ENCODE measurements around the gene HDAC7. TPM values are rescaled to one million over a fixed set of nuclear protein-coding genes. Genes with fewer than 3 reads are reported as not detected.

The HDAC7 gene
- total and polyA plus RNA-seq, 4 donors, result 3.5 to 14.7 (median 7.2) TPM

- Histone ChIP-seq H3K27ac (ENCODE audit: low read depth in 1 of 2, low read length in 2 of 2) (no peak overlapping the region), H3K9ac (ENCODE audit: low read depth in 1 of 2, low read length in 2 of 2) (no peak overlapping the region), H3K4me3 (ENCODE audit: low read depth in 1 of 3, low read length in 3 of 3) (no peak overlapping the region), H3K9me3 (ENCODE audit: control insufficient read depth in 4 of 4, low read length in 3 of 4) (no peaks in the 10 kb centered on the region), H3K4me1 (ENCODE audit: control insufficient read depth in 4 of 4, insufficient read depth in 4 of 4, low read length in 3 of 4) (peaks cover 0 to 24% (median 19%) of the 10 kb centered on the region in 4 donors), H3K27me3 (ENCODE audit: control insufficient read depth in 4 of 4, insufficient read depth in 4 of 4, low read length in 3 of 4) (no peaks in the 10 kb centered on the region), H3K36me3 (ENCODE audit: control insufficient read depth in 4 of 4, insufficient read depth in 3 of 4, low read depth in 1 of 4, low read length in 3 of 4) (no peaks in the 10 kb centered on the region)
- 87% methylated on average over 8 of the region's 8 CpGs for WGBS
- TF ChIP-seq TAF1 (conservative IDR thresholded peaks at IDR 0.05) (no peak), EGR1 (IDR thresholded peaks at IDR 0.05; ENCODE audit: low read depth in 2 of 2) (no peak), YY1 (IDR thresholded peaks at IDR 0.05) (no peak), FOXA1 (IDR thresholded peaks at IDR 0.05) (no peak)
- no peak for DNase-seq (ENCODE audit: low spot score)
Observed at GRCh38 chr12:47868552-47869031, 48.9 kb upstream of the HDAC7 start.

GRCh38 chr12:47868041-47868440, 48.3 kb upstream of the HDAC7 start:
- Histone ChIP-seq H3K9me3 (ENCODE audit: control insufficient read depth in 4 of 4, low read length in 3 of 4) (no peaks in the 10 kb centered on the region), H3K27me3 (ENCODE audit: control insufficient read depth in 4 of 4, insufficient read depth in 4 of 4, low read length in 3 of 4) (no peaks in the 10 kb centered on the region), H3K4me3 (ENCODE audit: low read depth in 1 of 3, low read length in 3 of 3) (no peak overlapping the region), H3K9ac (ENCODE audit: low read depth in 1 of 2, low read length in 2 of 2) (no peak overlapping the region), H3K36me3 (ENCODE audit: control insufficient read depth in 4 of 4, insufficient read depth in 3 of 4, low read depth in 1 of 4, low read length in 3 of 4) (no peaks in the 10 kb centered on the region), H3K27ac (ENCODE audit: low read depth in 1 of 2, low read length in 2 of 2) (no peak overlapping the region), H3K4me1 (ENCODE audit: control insufficient read depth in 4 of 4, insufficient read depth in 4 of 4, low read length in 3 of 4) (peaks cover 0 to 25% (median 19%) of the 10 kb centered on the region in 4 donors)
- WGBS, result 97% methylated on average over 2 of the region's 2 CpGs
- TF ChIP-seq YY1 (IDR thresholded peaks at IDR 0.05), result no peak
- TF ChIP-seq MAX (IDR thresholded peaks at IDR 0.05), result no peak
- no peak for TF ChIP-seq ATF3 (IDR thresholded peaks at IDR 0.05)
- no peak for TF ChIP-seq HNF4G (IDR thresholded peaks at IDR 0.05)
- TF ChIP-seq ZBTB33 (IDR thresholded peaks at IDR 0.05), result no peak
- no peak for TF ChIP-seq HNF4A (conservative IDR thresholded peaks at IDR 0.05)
- no peak for TF ChIP-seq JUND (IDR thresholded peaks at IDR 0.05)
- DNase-seq (ENCODE audit: low spot score), result no peak

- TF ChIP-seq RXRA (IDR thresholded peaks at IDR 0.05), result no peak
- no peak for TF ChIP-seq JUND (IDR thresholded peaks at IDR 0.05)
- no peak for TF ChIP-seq FOXA1 (IDR thresholded peaks at IDR 0.05)
- no peak for TF ChIP-seq YY1 (IDR thresholded peaks at IDR 0.05)
- TF ChIP-seq FOXA2 (IDR thresholded peaks at IDR 0.05), result no peak
- no peak for TF ChIP-seq CTCF (IDR thresholded peaks at IDR 0.05; ENCODE audit: low read depth, low read length, missing input control)
- TF ChIP-seq RAD21 (IDR thresholded peaks at IDR 0.05), result no peak
- no peaks in the 10 kb centered on the region for H3K36me3 ChIP-seq (ENCODE audit: control insufficient read depth in 4 of 4, insufficient read depth in 3 of 4, low read depth in 1 of 4, low read length in 3 of 4)
- H3K27me3 ChIP-seq (ENCODE audit: control insufficient read depth in 4 of 4, insufficient read depth in 4 of 4, low read length in 3 of 4), result no peaks in the 10 kb centered on the region
- no peak overlapping the region for H3K4me3 ChIP-seq (ENCODE audit: low read depth in 1 of 3, low read length in 3 of 3)
- no peak for DNase-seq (ENCODE audit: low spot score)
- no peak overlapping the region for H3K27ac ChIP-seq (ENCODE audit: low read depth in 1 of 2, low read length in 2 of 2)
- no peaks in the 10 kb centered on the region for H3K9me3 ChIP-seq (ENCODE audit: control insufficient read depth in 4 of 4, low read length in 3 of 4)
- 82% methylated on average over 4 of the region's 4 CpGs for WGBS
- H3K9ac ChIP-seq (ENCODE audit: low read depth in 1 of 2, low read length in 2 of 2), result no peak overlapping the region
- H3K4me1 ChIP-seq (ENCODE audit: control insufficient read depth in 4 of 4, insufficient read depth in 4 of 4, low read length in 3 of 4), result peaks cover 0 to 25% (median 19%) of the 10 kb centered on the region in 4 donors
Observed at GRCh38 chr12:47867495-47867941, 47.8 kb upstream of the HDAC7 start.

Measured in liver (tissue), 9 donors.